GM12878 (cell line): ENCODE results near the gene ADD1. TPM values are rescaled to one million over a fixed set of nuclear protein-coding genes. Genes with fewer than 3 reads are reported as not detected.

ENCODE experiments used
- BACH1 ChIP-seq: fragments of 450-650 bp; IDR thresholded peaks from 2 replicates; pipeline ENCODE4 v1.6.1; 2017; ENCODE audit warnings: mild to moderate bottlenecking, borderline replicate concordance
- FOXK2 ChIP-seq: fragments of 450-650 bp; IDR thresholded peaks from 2 replicates; pipeline ENCODE4 v1.6.1; 2017; ENCODE audit warnings: mild to moderate bottlenecking, moderate library complexity
- FOXM1 ChIP-seq: IDR thresholded peaks from 2 replicates; pipeline ENCODE4 v1.6.1; 2012; ENCODE audit warnings: low read depth, mild to moderate bottlenecking, inconsistent platforms, low read length, moderate library complexity
- NR2F1 ChIP-seq: fragments of 450-650 bp; conservative IDR thresholded peaks from 2 replicates; pipeline ENCODE4 v1.6.1; 2017; ENCODE audit warnings: mild to moderate bottlenecking
- PAX5 ChIP-seq: IDR thresholded peaks from 2 replicates; pipeline ENCODE4 v1.6.1; 2011; ENCODE audit warnings: low read depth, low read length, borderline replicate concordance
- POLR2AphosphoS2 ChIP-seq: IDR thresholded peaks from 2 replicates; pipeline ENCODE4 v1.6.1; 2011; ENCODE audit warnings: low read depth, mild to moderate bottlenecking, low read length, improper control_type of control experiment, moderate library complexity
- RB1 ChIP-seq: fragments of 450-650 bp; formaldehyde crosslinking; IDR thresholded peaks from 2 replicates; pipeline ENCODE4 v1.6.1; 2017; ENCODE audit warnings: mild to moderate bottlenecking, borderline replicate concordance
- SIN3A ChIP-seq: IDR thresholded peaks from 2 replicates; pipeline ENCODE4 v1.6.1; 2012; ENCODE audit warnings: low read depth, low read length, improper control_type of control experiment
- SMARCA5 ChIP-seq: fragments of 450-650 bp; IDR thresholded peaks from 2 replicates; pipeline ENCODE4 v1.6.1; 2017; ENCODE audit warnings: mild to moderate bottlenecking
- SRF ChIP-seq, 2 experiments: IDR thresholded peaks; 2 replicates each; pipeline ENCODE4 v1.6.1; 2011; ENCODE audit warnings: low read depth in 2 of 2, low read length in 2 of 2, mild to moderate bottlenecking in 1 of 2, moderate library complexity in 1 of 2
- TAF1 ChIP-seq: IDR thresholded peaks from 2 replicates; pipeline ENCODE4 v1.6.1; 2011; ENCODE audit warnings: mild to moderate bottlenecking, low read depth, low read length, borderline replicate concordance
- polyA plus RNA-seq, 11 experiments: library from polyadenylated mRNA; depleted of rRNA in 4 of 11; unstranded in 6 of 11; stranded (reverse) in 5 of 11; fragments of >200 nt; fragmentation: Nextera tagmentation in 4 of 11; fragmentation: Illumina TruSeq in 1 of 11; extraction: Ambion mirVana in 4 of 11; extraction: Trizol in 1 of 11; gene quantifications; 1 replicate in 1 of 11; 2 replicates in 10 of 11; pipeline versions ENCODE4 v1.2.1 to v1.2.3, GENCODE V29; 2011 to 2016; ENCODE audit warnings: inconsistent platforms in 2 of 11, missing spikeins in 2 of 11, low read depth in 1 of 11
- total RNA-seq, 4 experiments: library from RNA; depleted of rRNA in 3 of 4; stranded (reverse); fragments of >200 nt in 3 of 4; fragmentation: Illumina TruSeq in 1 of 4; extraction: Trizol in 1 of 4; gene quantifications; 2 replicates each; pipeline versions ENCODE4 v1.2.1 to v1.2.3, GENCODE V29; 2013 to 2021
- TF ChIP-seq, protein P1 (sequence below): IDR thresholded peaks from 2 replicates; pipeline ENCODE4 v1.6.1; 2012; ENCODE audit warnings: low read depth, low read length, improper control_type of control experiment
- TF ChIP-seq, protein P2 (sequence below): fragments of 450-650 bp; IDR thresholded peaks from 2 replicates; pipeline ENCODE4 v1.6.1; 2017; ENCODE audit warnings: mild to moderate bottlenecking, low read depth, inconsistent platforms; ENCODE audit not compliant: poor library complexity, severe bottlenecking
- TF ChIP-seq, protein P3 (sequence below): fragments of 450-650 bp; IDR thresholded peaks from 2 replicates; pipeline ENCODE4 v1.6.1; 2014; ENCODE audit warnings: mild to moderate bottlenecking
- TF ChIP-seq, protein P4 (sequence below): fragments of 450-650 bp; IDR thresholded peaks from 2 replicates; pipeline ENCODE4 v1.6.1; 2017; ENCODE audit warnings: mild to moderate bottlenecking, moderate library complexity
- TF ChIP-seq, protein P5 (sequence below): fragments of 150-350 bp; IDR thresholded peaks from 2 replicates; pipeline ENCODE4 v1.6.1; 2014; ENCODE audit warnings: mild to moderate bottlenecking, low read depth, low read length

Gene ADD1
- total and polyA plus RNA-seq, 10 of the 15 experiments (the other 5 are each of a cell fraction or from before 2014, with no cell fraction given), result 21.6 to 182 (median 105) TPM

DNA sequence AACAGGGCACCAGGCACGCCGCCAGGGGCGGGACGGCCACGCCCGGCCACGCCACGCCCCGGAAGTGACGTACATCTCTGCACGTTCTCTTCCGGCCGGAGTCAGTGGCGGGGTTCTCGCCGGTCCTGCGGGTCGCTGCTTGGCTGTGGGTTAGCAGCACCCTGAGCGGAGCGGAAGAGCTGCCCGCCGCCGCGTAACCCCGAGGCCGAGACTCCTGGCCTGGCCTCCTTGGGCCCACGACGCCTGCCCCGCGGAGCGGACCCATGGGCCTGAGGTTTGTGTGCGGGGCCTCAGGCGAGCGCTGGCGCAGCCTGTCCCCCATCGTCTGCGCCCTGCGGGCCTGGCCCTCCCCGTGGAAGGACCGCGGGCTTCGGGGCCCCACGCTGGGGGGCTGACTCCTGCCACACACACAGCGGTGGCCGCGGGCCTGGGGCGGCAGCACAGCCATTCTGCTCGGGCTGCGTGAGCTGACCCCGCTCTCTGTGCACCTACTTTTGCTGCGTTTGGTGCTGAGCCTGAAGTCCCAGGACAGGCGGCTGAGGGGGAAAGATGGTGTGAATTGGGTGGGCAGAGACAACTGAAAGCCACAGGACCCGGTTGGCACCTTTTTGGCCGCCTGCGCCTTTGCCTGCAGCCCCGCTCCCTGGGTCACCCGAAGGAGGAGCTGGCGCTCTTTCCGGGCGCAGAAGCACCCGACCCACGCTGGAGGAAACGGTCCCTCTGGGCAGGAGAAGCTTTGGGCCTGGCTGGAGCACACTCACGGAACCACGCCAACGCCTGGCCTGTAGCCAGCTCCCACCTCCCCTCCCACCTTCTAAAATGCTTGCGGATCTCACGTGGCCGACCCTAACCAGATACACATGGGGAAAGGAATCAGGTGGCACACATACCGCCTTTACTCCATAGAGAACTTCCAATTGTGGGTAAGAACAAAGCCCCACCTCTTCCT is 91.4 kb downstream of the ADD1 start (continued):
- TF ChIP-seq BACH1, result peak; percentile 91
- peak; percentile 83; the same call in 1 of the 2 replicates for TF ChIP-seq RB1
- TF ChIP-seq, protein P1, sequence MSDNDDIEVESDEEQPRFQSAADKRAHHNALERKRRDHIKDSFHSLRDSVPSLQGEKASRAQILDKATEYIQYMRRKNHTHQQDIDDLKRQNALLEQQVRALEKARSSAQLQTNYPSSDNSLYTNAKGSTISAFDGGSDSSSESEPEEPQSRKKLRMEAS, result no peak; the same call in 1 of the 2 replicates
- no peak for TF ChIP-seq FOXM1
- peak; percentile 94 for TF ChIP-seq TAF1
- TF ChIP-seq, protein P2, sequence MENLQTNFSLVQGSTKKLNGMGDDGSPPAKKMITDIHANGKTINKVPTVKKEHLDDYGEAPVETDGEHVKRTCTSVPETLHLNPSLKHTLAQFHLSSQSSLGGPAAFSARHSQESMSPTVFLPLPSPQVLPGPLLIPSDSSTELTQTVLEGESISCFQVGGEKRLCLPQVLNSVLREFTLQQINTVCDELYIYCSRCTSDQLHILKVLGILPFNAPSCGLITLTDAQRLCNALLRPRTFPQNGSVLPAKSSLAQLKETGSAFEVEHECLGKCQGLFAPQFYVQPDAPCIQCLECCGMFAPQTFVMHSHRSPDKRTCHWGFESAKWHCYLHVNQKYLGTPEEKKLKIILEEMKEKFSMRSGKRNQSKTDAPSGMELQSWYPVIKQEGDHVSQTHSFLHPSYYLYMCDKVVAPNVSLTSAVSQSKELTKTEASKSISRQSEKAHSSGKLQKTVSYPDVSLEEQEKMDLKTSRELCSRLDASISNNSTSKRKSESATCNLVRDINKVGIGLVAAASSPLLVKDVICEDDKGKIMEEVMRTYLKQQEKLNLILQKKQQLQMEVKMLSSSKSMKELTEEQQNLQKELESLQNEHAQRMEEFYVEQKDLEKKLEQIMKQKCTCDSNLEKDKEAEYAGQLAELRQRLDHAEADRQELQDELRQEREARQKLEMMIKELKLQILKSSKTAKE, result no peak
- peak in 1 of 2 experiments; percentile 43; a peak in 1 of 4 replicates for TF ChIP-seq SRF (IDR thresholded peaks at IDR 0.05; ENCODE audit: low read depth in 2 of 2, low read length in 2 of 2)
- TF ChIP-seq, protein P3, sequence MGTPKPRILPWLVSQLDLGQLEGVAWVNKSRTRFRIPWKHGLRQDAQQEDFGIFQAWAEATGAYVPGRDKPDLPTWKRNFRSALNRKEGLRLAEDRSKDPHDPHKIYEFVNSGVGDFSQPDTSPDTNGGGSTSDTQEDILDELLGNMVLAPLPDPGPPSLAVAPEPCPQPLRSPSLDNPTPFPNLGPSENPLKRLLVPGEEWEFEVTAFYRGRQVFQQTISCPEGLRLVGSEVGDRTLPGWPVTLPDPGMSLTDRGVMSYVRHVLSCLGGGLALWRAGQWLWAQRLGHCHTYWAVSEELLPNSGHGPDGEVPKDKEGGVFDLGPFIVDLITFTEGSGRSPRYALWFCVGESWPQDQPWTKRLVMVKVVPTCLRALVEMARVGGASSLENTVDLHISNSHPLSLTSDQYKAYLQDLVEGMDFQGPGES, result no peak
- peak; percentile 56; the same call in 1 of the 2 replicates for TF ChIP-seq PAX5
- TF ChIP-seq POLR2AphosphoS2, result peak; percentile 71; the same call in 1 of the 2 replicates
- TF ChIP-seq SMARCA5, result no peak
- TF ChIP-seq FOXK2, result no peak
- TF ChIP-seq, protein P4, sequence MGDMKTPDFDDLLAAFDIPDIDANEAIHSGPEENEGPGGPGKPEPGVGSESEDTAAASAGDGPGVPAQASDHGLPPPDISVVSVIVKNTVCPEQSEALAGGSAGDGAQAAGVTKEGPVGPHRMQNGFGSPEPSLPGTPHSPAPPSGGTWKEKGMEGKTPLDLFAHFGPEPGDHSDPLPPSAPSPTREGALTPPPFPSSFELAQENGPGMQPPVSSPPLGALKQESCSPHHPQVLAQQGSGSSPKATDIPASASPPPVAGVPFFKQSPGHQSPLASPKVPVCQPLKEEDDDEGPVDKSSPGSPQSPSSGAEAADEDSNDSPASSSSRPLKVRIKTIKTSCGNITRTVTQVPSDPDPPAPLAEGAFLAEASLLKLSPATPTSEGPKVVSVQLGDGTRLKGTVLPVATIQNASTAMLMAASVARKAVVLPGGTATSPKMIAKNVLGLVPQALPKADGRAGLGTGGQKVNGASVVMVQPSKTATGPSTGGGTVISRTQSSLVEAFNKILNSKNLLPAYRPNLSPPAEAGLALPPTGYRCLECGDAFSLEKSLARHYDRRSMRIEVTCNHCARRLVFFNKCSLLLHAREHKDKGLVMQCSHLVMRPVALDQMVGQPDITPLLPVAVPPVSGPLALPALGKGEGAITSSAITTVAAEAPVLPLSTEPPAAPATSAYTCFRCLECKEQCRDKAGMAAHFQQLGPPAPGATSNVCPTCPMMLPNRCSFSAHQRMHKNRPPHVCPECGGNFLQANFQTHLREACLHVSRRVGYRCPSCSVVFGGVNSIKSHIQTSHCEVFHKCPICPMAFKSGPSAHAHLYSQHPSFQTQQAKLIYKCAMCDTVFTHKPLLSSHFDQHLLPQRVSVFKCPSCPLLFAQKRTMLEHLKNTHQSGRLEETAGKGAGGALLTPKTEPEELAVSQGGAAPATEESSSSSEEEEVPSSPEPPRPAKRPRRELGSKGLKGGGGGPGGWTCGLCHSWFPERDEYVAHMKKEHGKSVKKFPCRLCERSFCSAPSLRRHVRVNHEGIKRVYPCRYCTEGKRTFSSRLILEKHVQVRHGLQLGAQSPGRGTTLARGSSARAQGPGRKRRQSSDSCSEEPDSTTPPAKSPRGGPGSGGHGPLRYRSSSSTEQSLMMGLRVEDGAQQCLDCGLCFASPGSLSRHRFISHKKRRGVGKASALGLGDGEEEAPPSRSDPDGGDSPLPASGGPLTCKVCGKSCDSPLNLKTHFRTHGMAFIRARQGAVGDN, result peak; percentile 80
- peak; percentile 49 for TF ChIP-seq NR2F1
- TF ChIP-seq, protein P5, sequence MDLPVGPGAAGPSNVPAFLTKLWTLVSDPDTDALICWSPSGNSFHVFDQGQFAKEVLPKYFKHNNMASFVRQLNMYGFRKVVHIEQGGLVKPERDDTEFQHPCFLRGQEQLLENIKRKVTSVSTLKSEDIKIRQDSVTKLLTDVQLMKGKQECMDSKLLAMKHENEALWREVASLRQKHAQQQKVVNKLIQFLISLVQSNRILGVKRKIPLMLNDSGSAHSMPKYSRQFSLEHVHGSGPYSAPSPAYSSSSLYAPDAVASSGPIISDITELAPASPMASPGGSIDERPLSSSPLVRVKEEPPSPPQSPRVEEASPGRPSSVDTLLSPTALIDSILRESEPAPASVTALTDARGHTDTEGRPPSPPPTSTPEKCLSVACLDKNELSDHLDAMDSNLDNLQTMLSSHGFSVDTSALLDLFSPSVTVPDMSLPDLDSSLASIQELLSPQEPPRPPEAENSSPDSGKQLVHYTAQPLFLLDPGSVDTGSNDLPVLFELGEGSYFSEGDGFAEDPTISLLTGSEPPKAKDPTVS, result no peak
- no peak; the same call in 1 of the 2 replicates for TF ChIP-seq SIN3A
